Measurements from ENCODE around the gene DENND4C. TPM values are rescaled to one million over a fixed set of nuclear protein-coding genes. Genes with fewer than 3 reads are reported as not detected.

Gene DENND4C
- total RNA-seq, 1 donor from 2014 or later, result 41.7 TPM

- DNase-seq (ENCODE audit: low read depth), result no peak
- Histone ChIP-seq H3K36me3 (ENCODE audit: control insufficient read depth, insufficient read depth, low read length) (no peaks in the 10 kb centered on the region), H3K27me3 (ENCODE audit: control insufficient read depth, insufficient read depth, low read length) (no peaks in the 10 kb centered on the region), H3K4me3 (ENCODE audit: low read depth, low read length) (no peak overlapping the region)
- TF ChIP-seq CTCF (IDR thresholded peaks at IDR 0.05; ENCODE audit: insufficient read depth, low read length, poor library complexity, severe bottlenecking), result no peak
Observed at GRCh38 chr9:19306568-19306967, 76.1 kb downstream of the DENND4C start.

DNA sequence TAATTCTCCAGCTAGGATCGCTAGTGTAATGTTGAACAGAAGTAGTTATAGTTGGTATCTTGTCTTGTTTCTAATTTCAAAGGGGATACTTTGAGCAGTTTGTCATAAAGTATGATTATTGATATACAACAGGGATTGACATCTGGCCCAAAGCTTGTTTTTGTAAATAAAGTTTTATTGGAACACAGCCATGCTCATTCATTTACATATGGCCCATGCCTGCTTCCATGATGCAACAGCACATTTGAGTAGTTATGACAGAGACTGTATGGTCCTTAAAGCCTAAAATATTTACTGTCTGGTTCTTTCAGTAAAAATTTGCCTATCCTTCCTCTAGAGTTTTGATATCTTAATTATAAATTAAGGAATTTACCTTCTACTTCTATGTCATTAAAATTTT, 79.8 kb downstream of the DENND4C start:
- Histone ChIP-seq H3K36me3 (ENCODE audit: control insufficient read depth, insufficient read depth, low read length) (no peaks in the 10 kb centered on the region), H3K4me3 (ENCODE audit: low read depth, low read length) (no peak overlapping the region), H3K27me3 (ENCODE audit: control insufficient read depth, insufficient read depth, low read length) (no peaks in the 10 kb centered on the region)
- TF ChIP-seq CTCF (IDR thresholded peaks at IDR 0.05; ENCODE audit: insufficient read depth, low read length, poor library complexity, severe bottlenecking), result no peak
- DNase-seq (ENCODE audit: low read depth), result no peak

DNA sequence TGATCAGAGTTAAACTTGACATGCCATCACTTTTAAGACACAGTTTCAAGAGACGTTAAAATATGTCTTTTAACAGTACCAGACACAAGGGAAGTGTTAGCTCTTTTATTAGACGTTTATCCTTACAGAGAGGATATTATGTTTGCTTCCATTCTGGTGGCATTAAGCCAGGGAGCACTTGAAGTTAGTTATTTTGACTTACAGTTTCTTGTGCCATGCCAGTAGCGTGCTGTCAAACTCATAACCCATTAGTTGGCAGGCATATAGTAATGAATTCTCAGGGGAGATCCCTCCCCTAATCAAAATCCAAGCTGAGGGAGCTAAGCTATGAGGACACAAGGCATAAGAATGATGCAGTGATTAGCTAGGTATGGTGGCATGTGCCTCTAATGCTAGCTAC, 83.1 kb downstream of the DENND4C start:
- no peak for DNase-seq (ENCODE audit: low read depth)
- Histone ChIP-seq H3K4me3 (ENCODE audit: low read depth, low read length) (no peak overlapping the region), H3K36me3 (ENCODE audit: control insufficient read depth, insufficient read depth, low read length) (no peaks in the 10 kb centered on the region), H3K27me3 (ENCODE audit: control insufficient read depth, insufficient read depth, low read length) (no peaks in the 10 kb centered on the region)
- TF ChIP-seq CTCF (IDR thresholded peaks at IDR 0.05; ENCODE audit: insufficient read depth, low read length, poor library complexity, severe bottlenecking), result no peak

GRCh38 chr9:19320495-19320894, 90.0 kb downstream of the DENND4C start:
- no peak for DNase-seq (ENCODE audit: low read depth)
- no peaks in the 10 kb centered on the region for H3K36me3 ChIP-seq (ENCODE audit: control insufficient read depth, insufficient read depth, low read length)

DNA sequence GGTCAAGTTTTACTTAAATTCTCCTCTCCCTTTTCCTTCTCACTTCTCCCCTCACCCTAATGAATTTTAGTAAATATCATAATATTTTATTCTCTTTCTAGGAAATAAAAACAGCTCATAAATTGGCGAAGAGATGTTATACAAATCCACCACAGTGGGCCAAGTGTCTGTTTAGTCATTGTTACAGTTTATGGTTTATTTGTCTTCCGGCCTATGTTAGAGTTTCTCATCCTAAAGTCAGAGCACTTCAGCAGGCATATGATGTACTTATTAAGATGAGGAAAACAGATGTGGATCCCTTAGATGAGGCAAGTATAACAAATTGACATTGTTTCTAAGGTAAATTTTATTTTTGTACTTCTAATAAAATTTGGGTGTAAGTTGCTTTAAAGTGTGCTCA, 101.4 kb downstream of the DENND4C start:
- no peaks in the 10 kb centered on the region for H3K27me3 ChIP-seq (ENCODE audit: control insufficient read depth, insufficient read depth, low read length)
- H3K4me3 ChIP-seq (ENCODE audit: low read depth, low read length), result no peak overlapping the region
- no peak for DNase-seq (ENCODE audit: low read depth)
- no peaks in the 10 kb centered on the region for H3K36me3 ChIP-seq (ENCODE audit: control insufficient read depth, insufficient read depth, low read length)
- no peak for TF ChIP-seq CTCF (IDR thresholded peaks at IDR 0.05; ENCODE audit: insufficient read depth, low read length, poor library complexity, severe bottlenecking)

More at GRCh38 chr9:19320495-19320894, 90.0 kb downstream of the DENND4C start:
- no peak for TF ChIP-seq CTCF (IDR thresholded peaks at IDR 0.05; ENCODE audit: insufficient read depth, low read length, poor library complexity, severe bottlenecking)
- Histone ChIP-seq H3K27me3 (ENCODE audit: control insufficient read depth, insufficient read depth, low read length) (no peaks in the 10 kb centered on the region), H3K4me3 (ENCODE audit: low read depth, low read length) (no peak overlapping the region)

DNA sequence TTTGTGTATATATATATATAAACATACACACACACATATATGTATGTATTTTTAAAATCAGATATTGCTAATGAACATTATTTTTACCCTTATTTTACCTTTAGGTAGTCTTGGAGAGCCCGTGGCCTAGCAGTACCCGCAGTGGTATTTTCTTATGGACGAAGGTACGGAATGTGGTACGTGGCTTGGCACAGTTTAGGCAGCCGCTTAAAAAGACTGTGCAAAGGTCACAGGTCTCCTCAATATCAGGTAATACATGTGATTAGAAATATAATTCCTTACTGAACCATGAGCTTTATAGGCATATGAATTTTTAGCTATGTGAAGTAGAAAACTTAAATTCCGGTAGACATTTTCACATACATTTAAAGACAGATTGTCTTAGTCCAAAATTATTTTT, 105.7 kb downstream of the DENND4C start:
- H3K4me3 ChIP-seq (ENCODE audit: low read depth, low read length), result no peak overlapping the region
- H3K27me3 ChIP-seq (ENCODE audit: control insufficient read depth, insufficient read depth, low read length), result no peaks in the 10 kb centered on the region
- H3K36me3 ChIP-seq (ENCODE audit: control insufficient read depth, insufficient read depth, low read length), result no peaks in the 10 kb centered on the region
- no peak for DNase-seq (ENCODE audit: low read depth)
- TF ChIP-seq CTCF (IDR thresholded peaks at IDR 0.05; ENCODE audit: insufficient read depth, low read length, poor library complexity, severe bottlenecking), result no peak
